WI38 (cell line): ENCODE data around the gene RXFP1.

Source experiments
- H3K4me3 ChIP-seq: 2 replicates; pipeline ENCODE4 v1.5.1; 2011; ENCODE audit warnings: low read depth, mild to moderate bottlenecking, control low read depth, low read length
- TF ChIP-seq, protein P1 (sequence below): IDR thresholded peaks from 2 replicates; pipeline ENCODE4 v1.5.1; 2012; ENCODE audit warnings: low read depth, mild to moderate bottlenecking, control low read depth, low read length

Gene RXFP1

DNA sequence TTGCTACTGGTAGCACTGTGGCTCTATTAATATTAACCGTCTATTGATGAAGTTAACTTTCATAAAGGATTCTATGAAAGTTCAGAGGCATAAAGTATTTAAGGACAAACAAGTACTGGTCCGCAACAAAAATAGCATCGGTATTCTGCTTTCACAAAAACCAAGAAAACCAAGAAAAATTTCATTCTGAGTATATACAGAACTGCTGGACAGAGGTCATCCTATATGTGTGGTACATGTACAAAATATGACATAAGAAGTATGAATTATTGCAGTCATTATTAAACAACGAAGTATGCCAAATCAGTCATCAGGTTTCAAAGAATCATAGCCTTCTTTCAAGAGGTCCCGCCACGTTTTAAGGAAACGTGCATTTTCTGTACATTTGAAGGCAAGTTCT is 147.6 kb downstream of the RXFP1 start:
- TF ChIP-seq, protein P1, sequence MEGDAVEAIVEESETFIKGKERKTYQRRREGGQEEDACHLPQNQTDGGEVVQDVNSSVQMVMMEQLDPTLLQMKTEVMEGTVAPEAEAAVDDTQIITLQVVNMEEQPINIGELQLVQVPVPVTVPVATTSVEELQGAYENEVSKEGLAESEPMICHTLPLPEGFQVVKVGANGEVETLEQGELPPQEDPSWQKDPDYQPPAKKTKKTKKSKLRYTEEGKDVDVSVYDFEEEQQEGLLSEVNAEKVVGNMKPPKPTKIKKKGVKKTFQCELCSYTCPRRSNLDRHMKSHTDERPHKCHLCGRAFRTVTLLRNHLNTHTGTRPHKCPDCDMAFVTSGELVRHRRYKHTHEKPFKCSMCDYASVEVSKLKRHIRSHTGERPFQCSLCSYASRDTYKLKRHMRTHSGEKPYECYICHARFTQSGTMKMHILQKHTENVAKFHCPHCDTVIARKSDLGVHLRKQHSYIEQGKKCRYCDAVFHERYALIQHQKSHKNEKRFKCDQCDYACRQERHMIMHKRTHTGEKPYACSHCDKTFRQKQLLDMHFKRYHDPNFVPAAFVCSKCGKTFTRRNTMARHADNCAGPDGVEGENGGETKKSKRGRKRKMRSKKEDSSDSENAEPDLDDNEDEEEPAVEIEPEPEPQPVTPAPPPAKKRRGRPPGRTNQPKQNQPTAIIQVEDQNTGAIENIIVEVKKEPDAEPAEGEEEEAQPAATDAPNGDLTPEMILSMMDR, result no peak
- no peak overlapping the region for H3K4me3 ChIP-seq

DNA sequence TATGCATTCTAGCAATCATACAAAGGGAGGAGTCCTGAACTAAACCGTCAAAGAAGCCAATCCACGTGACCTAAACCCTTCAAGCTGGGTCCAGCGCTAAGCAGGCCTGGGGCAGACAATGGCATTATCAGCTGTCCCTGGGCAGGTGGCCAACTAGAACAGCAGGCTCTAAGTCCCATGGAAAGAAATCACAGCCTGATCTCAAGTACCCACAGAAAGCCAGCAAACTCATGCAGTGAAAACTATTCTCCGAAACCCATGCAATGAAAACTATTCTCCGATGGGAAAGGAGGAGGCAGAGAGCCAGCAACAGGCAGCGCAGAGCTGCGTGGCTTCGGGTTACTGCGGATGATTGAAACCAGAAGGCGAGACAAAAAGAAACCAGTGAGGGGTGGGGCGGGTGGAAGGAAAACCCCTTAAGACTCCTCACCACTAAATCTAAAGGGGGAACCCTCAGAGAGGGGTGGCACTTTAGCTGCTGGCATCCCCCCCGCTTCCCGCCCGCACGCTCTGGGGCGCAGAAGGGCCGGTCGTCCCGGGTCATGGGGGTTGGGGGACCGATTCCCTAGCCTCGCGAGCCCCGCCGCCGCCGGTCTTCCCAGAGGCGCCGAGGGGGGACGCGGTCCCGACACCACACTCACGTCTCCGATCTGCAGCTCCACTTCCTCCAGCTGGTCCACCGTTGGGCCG is 149.4 kb downstream of the RXFP1 start:
- peak overlapping the region; percentile 79 for H3K4me3 ChIP-seq
- TF ChIP-seq, protein P1, result no peak

DNA sequence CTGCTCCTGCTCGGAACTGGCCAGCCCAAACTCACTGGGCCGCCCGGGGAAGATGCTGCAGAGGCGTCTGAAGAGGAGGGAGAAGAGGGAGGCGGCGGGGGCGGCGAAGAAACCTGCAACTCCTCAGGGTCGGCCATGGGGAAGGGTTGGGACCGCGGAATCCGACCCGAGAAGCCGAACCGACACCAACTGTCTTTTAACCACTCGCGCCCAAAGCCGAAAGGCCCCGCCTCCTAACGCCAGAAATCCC is 149.9 kb downstream of the RXFP1 start, which contains the start of gene C4orf46:
Gene C4orf46 (minus strand): TSS at position 223 of the 250 bp plus-strand sequence. CDS start 86 bp downstream, at position 137.
- peak within 1 kb of the TSS; percentile 79 for H3K4me3 ChIP-seq
- TF ChIP-seq, protein P1, result no peak

DNA sequence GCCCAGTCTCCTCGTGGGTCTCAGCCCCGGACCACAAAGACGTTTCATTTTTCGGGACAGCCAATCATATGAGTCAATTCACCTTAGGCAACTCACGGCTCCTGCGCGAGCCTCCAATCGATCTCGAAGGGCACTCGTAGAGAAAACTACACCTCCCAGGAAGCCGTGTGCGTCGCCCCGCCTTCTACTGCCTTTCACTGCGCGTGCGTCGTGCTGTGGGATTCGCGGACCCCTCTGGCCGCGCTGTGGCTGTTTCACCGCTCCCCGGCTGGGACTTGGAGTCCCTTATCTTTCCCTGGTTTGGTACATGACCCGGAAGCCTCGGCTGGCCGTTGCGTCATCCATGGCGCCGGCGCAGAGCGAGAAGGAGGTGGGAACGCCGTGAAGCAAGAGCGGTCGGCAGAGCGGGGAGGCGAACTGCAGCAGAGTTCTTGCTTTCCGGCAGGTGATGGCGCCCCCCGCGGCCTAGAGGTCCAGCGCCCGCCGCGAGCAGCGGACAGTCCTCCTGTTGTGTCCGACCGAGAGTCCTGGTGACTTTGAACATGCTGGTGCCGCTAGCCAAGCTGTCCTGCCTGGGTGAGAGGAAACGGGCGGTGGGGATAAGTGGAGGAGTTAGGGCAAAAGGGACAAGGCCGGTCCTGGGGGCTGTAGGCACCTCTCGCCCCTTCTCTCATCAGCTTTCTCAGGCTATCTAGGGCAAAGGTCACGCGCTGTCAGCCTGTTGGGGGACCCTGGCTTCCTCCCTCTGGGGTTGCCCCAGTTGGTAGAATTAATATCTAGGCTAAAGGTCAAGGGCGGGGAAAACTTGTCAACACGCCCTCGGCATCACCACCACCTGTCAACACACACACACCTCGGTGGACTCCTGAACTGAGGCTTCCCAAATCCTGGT is 150.5 kb downstream of the RXFP1 start, which contains the start of gene ETFDH:
Gene ETFDH (plus strand): TSS at position 382 of the 892 bp plus-strand sequence. CDS start 161 bp downstream, at position 543.
- peak within 1 kb of the TSS; percentile 79 for H3K4me3 ChIP-seq
- TF ChIP-seq, protein P1, result peak; percentile 26; the same call in 1 of the 2 replicates

DNA sequence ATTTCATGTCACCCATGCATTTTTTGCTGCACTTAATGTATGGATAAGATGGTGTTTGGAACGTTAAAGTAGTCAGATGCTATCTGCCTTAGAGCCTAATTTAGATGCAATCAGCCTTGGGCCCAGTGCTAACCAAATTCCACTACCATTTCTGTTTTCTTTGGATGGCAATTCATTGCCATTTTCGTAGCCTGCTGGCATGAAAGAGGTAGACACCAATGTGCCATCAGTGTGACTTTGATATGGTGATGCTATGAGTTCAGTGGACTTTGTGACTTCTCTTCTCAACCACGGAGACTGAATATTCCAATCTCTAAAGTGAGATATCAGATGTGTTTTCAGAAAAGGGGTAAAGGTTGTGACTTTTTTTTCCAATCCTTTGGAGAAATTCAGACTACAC is 152.0 kb downstream of the RXFP1 start:
- TF ChIP-seq, protein P1, result no peak
- H3K4me3 ChIP-seq, result no peak overlapping the region

DNA sequence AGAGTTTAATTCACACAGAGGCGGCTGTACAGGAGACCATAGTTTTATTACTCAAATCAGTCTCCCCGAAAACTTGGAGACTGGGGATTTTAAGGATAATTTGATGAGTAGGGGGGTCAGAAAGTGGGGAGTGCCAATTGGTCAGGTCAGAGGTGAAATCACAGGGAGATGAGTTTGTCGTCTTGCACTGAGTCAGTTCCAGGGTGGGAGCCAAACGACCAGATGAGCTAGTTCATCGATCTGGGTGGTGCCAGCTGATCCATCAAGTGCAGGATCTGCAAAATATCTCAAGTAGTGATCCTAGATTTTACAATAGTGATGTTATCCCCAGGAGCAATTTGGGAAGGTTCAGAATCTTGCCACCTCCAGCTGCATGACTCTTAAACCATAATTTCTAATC is 154.4 kb downstream of the RXFP1 start:
- TF ChIP-seq, protein P1, result no peak

DNA sequence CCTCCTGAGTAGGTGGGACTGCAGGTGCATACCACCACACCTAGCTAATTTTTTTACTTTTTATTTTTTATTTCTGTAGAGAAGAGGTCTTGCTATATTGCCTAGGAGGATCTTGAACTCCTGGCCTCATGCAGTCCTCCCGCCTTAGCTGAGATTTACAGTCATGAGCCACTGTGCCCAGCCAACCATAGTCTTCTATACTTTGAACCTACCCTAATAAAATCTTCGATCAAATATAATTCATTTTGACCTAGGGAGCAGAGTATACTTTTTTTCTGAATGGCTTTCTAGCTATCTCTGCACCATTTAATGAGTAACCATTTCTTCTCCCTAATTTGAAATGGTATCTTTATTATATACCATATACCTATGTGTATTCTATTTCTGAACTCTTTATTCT is 157.1 kb downstream of the RXFP1 start:
- TF ChIP-seq, protein P1, result no peak
- no peak overlapping the region for H3K4me3 ChIP-seq

More for the DNA sequence above, 154.4 kb downstream of the RXFP1 start:
- H3K4me3 ChIP-seq, result no peak overlapping the region
